NB4 (cell line): ENCODE data around the gene MAS1L.

ENCODE experiments used
- DNase-seq: peaks from one replicate; pipeline ENCODE4 v3.0.0; 2010; ENCODE audit warnings: low read depth
- H3K4me3 ChIP-seq: one replicate; pipeline ENCODE4 v1.5.1; 2011; ENCODE audit warnings: mild to moderate bottlenecking, low read depth, low read length, moderate library complexity
- CTCF ChIP-seq: IDR thresholded peaks from one replicate; pipeline ENCODE4 v1.5.1; 2012; ENCODE audit warnings: low read depth, low read length
- MYC ChIP-seq: IDR thresholded peaks from 2 replicates; pipeline ENCODE4 v1.6.1; 2011; ENCODE audit warnings: low read depth, low read length
- POLR2A ChIP-seq: IDR thresholded peaks from 2 replicates; pipeline ENCODE4 v1.6.1; 2011; ENCODE audit warnings: mild to moderate bottlenecking; ENCODE audit not compliant: insufficient read length; ENCODE audit errors: extremely low read depth
- TF ChIP-seq, protein P1 (sequence below): IDR thresholded peaks from 2 replicates; pipeline ENCODE4 v1.6.1; 2011; ENCODE audit warnings: low read depth, low read length

MAS1L gene

GRCh38 chr6:29504961-29505360 lies 17.2 kb upstream of the MAS1L start:
- TF ChIP-seq CTCF, result no peak
- TF ChIP-seq, protein P1, sequence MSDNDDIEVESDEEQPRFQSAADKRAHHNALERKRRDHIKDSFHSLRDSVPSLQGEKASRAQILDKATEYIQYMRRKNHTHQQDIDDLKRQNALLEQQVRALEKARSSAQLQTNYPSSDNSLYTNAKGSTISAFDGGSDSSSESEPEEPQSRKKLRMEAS, result no peak
- TF ChIP-seq MYC, result no peak
- TF ChIP-seq POLR2A, result no peak
- no peak overlapping the region for H3K4me3 ChIP-seq
- no peak for DNase-seq

DNA sequence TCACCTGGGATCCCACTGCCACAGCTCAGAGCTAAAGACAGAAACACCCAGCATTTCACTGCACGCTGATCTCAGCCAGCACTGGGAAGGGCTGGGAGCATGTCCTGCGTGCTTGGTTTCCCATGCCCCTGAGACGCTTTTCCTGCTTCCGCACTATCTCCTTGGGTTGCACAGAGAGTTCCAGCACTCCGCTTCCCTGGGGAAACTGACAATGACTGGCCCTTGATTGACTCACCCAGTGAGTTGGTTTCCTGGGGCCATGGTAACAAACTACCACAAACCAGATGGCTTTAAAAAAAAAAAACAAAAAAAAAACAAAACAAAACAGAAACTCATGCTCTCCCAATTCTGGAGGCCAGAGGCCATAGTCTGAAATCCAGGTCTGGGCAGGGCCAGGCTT lies 14.8 kb upstream of the MAS1L start:
- no peak for DNase-seq
- TF ChIP-seq CTCF, result no peak
- TF ChIP-seq POLR2A, result no peak
- TF ChIP-seq MYC, result no peak
- TF ChIP-seq, protein P1, result no peak
- no peak overlapping the region for H3K4me3 ChIP-seq

DNA sequence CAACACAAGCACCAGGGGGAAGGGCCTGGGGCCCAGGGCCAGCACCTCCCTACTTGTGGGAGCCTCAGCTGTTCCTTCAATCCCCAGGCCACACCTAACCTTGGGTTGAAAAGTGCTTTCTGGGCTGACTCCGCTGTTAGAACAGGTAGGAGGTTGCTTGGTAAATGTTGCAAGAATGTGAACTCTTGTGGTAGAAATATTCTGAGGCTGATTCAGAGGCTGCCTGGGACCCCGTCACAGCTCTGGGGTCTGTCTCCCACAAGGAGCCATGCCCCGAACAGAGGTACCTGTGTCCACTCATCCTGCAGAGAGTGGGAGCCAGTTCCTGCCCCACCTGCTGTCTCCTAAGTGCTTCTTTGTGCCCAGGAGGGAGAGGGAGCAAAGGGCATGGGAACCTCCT lies 14.4 kb upstream of the MAS1L start:
- TF ChIP-seq, protein P1, result no peak
- TF ChIP-seq MYC (no peak), POLR2A (no peak), CTCF (no peak)
- no peak overlapping the region for H3K4me3 ChIP-seq
- DNase-seq, result no peak

GRCh38 chr6:29501106-29501505 lies 13.3 kb upstream of the MAS1L start:
- no peak for DNase-seq
- TF ChIP-seq CTCF, result no peak
- TF ChIP-seq, protein P1, result no peak
- no peak for TF ChIP-seq POLR2A
- no peak for TF ChIP-seq MYC

GRCh38 chr6:29500594-29500993 lies 12.8 kb upstream of the MAS1L start:
- H3K4me3 ChIP-seq, result no peak overlapping the region
- DNase-seq, result no peak
- TF ChIP-seq, protein P1, result no peak
- no peak for TF ChIP-seq MYC
- no peak for TF ChIP-seq POLR2A
- TF ChIP-seq CTCF, result no peak

More at GRCh38 chr6:29501106-29501505, 13.3 kb upstream of the MAS1L start:
- no peak overlapping the region for H3K4me3 ChIP-seq

- DNase-seq, result no peak
- TF ChIP-seq MYC, result no peak
- no peak overlapping the region for H3K4me3 ChIP-seq
These were observed 11.9 kb upstream of the MAS1L start for GRCh38 chr6:29499704-29500103.
